ENCODE results near the gene YIF1B.

The YIF1B gene

DNA sequence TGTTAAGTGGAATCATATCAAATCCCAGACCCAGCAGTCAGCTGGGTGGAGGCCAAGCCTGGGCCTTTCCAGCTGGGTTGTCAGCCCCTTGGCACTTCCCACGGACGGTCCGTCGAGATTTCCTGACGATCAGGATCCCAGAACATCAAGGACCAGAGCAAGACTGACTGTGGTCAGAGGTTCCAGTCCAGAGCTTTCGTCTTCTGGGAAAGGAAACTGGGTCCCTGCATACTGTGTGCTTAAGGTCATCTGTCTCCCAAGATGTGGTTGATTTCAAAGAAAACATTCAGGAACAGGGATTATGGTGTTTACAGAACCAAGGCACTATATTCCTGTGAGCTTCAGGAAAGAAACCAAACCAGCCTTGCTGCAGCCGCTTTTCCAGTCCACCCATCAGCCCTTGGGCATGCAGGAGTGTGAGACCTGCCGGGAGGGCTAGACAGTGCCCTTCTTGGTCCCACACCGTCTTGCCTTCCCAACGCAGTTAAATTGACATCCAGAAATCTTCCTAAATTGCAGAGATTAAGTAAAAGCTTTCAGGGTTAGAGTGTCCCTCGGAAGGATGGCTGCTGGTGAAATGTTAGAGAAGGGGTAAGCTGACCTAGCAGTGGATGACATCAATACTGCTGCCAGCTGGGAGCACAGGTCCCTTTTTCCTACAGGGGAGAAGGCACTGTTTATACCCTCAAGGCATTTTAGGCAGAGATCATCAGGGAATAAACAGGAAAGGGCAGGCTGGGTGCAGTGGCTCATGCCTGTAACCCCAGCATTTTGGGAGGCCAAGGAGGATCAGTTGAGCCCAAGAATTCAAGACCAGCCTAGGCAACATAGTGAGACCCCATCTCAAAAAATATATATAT lies 16.7 kb downstream of the YIF1B start:
- no peak for DNase-seq (ENCODE audit: low spot score)
- ChIA-PET POLR2A (ENCODE audit: low non-redundant PET) (no interaction called here), CTCF (interaction anchor here (0.6 kb wide), 1 partner anchor 31 kb away, joined by 3 read pairs; no protein-coding TSS in a partner anchor)
- no peak for TF ChIP-seq CTCF (conservative IDR thresholded peaks at IDR 0.05; ENCODE audit: low read depth)
- peak overlapping the region; percentile 99 for H3K27ac ChIP-seq

DNA sequence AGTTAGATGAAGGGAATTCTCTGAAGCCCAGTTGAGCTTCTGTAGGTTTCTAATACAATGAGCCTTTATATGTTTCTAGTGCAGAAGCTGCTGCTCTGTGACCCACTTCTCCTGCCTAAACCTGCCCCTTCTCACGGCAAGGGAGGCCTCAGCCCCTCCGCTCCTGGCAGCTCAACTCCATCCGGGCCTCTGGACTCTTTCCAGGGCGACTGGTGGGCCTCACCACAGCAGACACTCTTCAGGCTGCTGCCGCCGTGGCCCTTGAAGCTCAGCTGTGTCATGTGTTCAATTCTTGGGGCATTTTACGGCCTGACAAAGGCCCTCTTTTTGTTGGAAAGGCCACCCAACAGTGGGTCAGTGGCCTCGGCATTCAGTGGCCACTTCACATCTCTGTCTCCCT lies 21.7 kb downstream of the YIF1B start:
- DNase-seq (ENCODE audit: low spot score): no peak
- no peak for TF ChIP-seq CTCF (conservative IDR thresholded peaks at IDR 0.05; ENCODE audit: low read depth)
- ChIA-PET POLR2A (ENCODE audit: low non-redundant PET) (no interaction called here), CTCF (no interaction called here)
- peak overlapping the region; percentile 99 for H3K27ac ChIP-seq

DNA sequence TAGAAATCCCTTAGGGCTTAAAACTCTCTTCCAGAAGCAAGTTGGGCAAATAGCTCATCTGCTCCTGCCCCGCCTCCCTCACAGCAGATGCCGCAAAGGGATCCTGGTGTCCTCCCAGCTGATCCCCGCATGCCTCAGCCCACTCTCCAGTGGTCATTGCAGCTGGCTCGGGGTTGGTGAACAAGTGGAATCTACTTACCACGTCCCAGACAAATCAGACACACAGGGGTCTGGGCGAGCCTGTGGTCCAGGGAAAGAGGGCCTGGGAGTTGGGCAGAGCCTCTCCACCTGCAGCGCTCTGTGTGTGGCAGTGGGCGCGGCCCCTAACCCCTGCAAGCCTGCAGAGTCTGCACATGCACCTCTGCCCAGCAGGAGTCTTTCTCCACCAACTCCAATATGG lies 22.5 kb downstream of the YIF1B start:
- TF ChIP-seq CTCF (conservative IDR thresholded peaks at IDR 0.05; ENCODE audit: low read depth): no peak
- ChIA-PET POLR2A (ENCODE audit: low non-redundant PET) (no interaction called here), CTCF (no interaction called here)
- no peak for DNase-seq (ENCODE audit: low spot score)
- H3K27ac ChIP-seq: peak overlapping the region; percentile 99

DNA sequence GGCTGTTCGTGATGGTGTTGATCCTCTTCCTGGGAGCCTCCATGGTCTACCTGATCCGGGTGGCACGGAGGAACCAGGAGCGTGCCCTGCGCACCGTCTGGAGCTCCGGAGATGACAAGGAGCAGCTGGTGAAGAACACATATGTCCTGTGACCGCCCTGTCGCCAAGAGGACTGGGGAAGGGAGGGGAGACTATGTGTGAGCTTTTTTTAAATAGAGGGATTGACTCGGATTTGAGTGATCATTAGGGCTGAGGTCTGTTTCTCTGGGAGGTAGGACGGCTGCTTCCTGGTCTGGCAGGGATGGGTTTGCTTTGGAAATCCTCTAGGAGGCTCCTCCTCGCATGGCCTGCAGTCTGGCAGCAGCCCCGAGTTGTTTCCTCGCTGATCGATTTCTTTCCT lies 23.9 kb downstream of the YIF1B start:
- POLR2A ChIA-PET (ENCODE audit: low non-redundant PET): no interaction called here
- TF ChIP-seq CTCF (conservative IDR thresholded peaks at IDR 0.05; ENCODE audit: low read depth): no peak
- no peak for DNase-seq (ENCODE audit: low spot score)
- H3K27ac ChIP-seq: peak overlapping the region; percentile 92
- CTCF ChIA-PET: interaction anchor here (0.5 to 0.8 kb wide), 2 partner anchors 20 to 21 kb away, joined by 3 to 5 read pairs; no protein-coding TSS in a partner anchor

- DNase-seq (ENCODE audit: low spot score): peak; percentile 76
- H3K27ac ChIP-seq: peak overlapping the region; percentile 92
- ChIA-PET POLR2A (ENCODE audit: low non-redundant PET) (interaction anchor here (0.8 to 1.4 kb wide), 3 partner anchors 14 to 25 kb away, joined by 4 to 7 read pairs (median 5); partner anchors contain the start of gene C19orf33), CTCF (interaction anchor here (0.8 kb wide), 1 partner anchor 20 kb away, joined by 5 read pairs; no protein-coding TSS in a partner anchor)
- TF ChIP-seq CTCF (conservative IDR thresholded peaks at IDR 0.05; ENCODE audit: low read depth): no peak
Measured at GRCh38 chr19:38290631-38291147, 25.1 kb downstream of the YIF1B start.

DNA sequence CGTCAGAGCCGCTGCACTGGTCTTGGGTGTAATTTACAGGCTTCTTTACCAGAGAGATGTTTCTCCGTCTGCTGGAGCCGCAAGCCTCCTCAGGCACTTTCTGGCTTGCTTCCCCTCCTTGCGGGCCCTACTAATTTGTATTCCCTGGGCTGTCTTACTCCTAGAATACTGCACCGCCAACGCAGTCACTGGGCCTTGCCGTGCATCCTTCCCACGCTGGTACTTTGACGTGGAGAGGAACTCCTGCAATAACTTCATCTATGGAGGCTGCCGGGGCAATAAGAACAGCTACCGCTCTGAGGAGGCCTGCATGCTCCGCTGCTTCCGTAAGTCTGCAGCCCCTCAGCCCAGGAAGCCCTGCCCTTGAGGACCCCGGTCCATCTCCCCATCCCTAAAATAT lies 25.8 kb downstream of the YIF1B start:
- H3K27ac ChIP-seq: peak overlapping the region; percentile 92
- POLR2A ChIA-PET (ENCODE audit: low non-redundant PET): interaction anchor here (0.8 to 1.4 kb wide), 2 partner anchors 15 to 24 kb away, joined by 4 to 7 read pairs; partner anchors contain the start of gene C19orf33
- CTCF ChIA-PET: interaction anchor here (0.6 kb wide), 1 partner anchor 307 kb away, joined by 3 read pairs; no protein-coding TSS in a partner anchor

More for the DNA sequence above, 25.8 kb downstream of the YIF1B start:
- no peak for TF ChIP-seq CTCF (conservative IDR thresholded peaks at IDR 0.05; ENCODE audit: low read depth)
- DNase-seq (ENCODE audit: low spot score): no peak

Measured in RWPE1 (cell line).